K562 (cell line): ENCODE data around the gene PHACTR3.

ENCODE experiments used
- ATF3 ChIP-seq, 2 experiments: fragments of 450-650 bp in 1 of 2; sonication (generic) in 1 of 2; formaldehyde crosslinking in 1 of 2; IDR thresholded peaks in 1 of 2; conservative IDR thresholded peaks in 1 of 2; 2 replicates each; pipeline versions ENCODE4 v1.6.1 to v1.8.1; 2016 to 2023; ENCODE audit warnings: mild to moderate bottlenecking in 2 of 2, moderate library complexity in 2 of 2, inconsistent platforms in 1 of 2, missing genetic modification reagents in 1 of 2
- EZH2 ChIP-seq: IDR thresholded peaks from 2 replicates; pipeline ENCODE4 v1.6.1; 2012; ENCODE audit warnings: low read depth, mild to moderate bottlenecking, inconsistent platforms, low read length, borderline replicate concordance
- HEY1 ChIP-seq: fragments of 250-450 bp; sonication (Bioruptor Pico); IDR thresholded peaks from 2 replicates; pipeline ENCODE4 v1.5.0; 2020; ENCODE audit warnings: mild to moderate bottlenecking, moderate library complexity, borderline replicate concordance
- JUND ChIP-seq, 2 experiments: IDR thresholded peaks; 2 replicates in 1 of 2; 3 replicates in 1 of 2; pipeline ENCODE4 v1.6.1; 2011; ENCODE audit warnings: borderline replicate concordance in 2 of 2, low read depth in 2 of 2, low read length in 2 of 2, improper control_type of control experiment in 1 of 2, missing biosample characterization in 1 of 2, missing genetic modification characterization in 1 of 2, missing genetic modification reagents in 1 of 2
- LEF1 ChIP-seq: fragments of 450-650 bp; IDR thresholded peaks from 2 replicates; pipeline ENCODE4 v1.6.1; 2016; ENCODE audit warnings: mild to moderate bottlenecking
- POLR2AphosphoS5 ChIP-seq: IDR thresholded peaks from 2 replicates; pipeline ENCODE4 v1.6.1; 2011; ENCODE audit warnings: mild to moderate bottlenecking, low read depth, low read length, moderate library complexity; ENCODE audit not compliant: control insufficient read depth, insufficient read depth
- RFX5 ChIP-seq: IDR thresholded peaks from 2 replicates; pipeline ENCODE4 v1.6.1; 2011; ENCODE audit warnings: low read depth, mild to moderate bottlenecking, improper control_type of control experiment, low read length
- TAF1 ChIP-seq: IDR thresholded peaks from 2 replicates; pipeline ENCODE4 v1.6.1; 2011; ENCODE audit warnings: mild to moderate bottlenecking, low read length, moderate library complexity; ENCODE audit not compliant: insufficient read depth, control insufficient read depth, severe bottlenecking; ENCODE audit errors: extremely low read depth
- ZNF740 ChIP-seq, 3 experiments: fragments of 200-800 bp in 1 of 3; sonication (Bioruptor generic) in 1 of 3; sonication (generic) in 1 of 3; formaldehyde crosslinking in 1 of 3; IDR thresholded peaks; 2 replicates each; pipeline versions ENCODE4 v1.6.1 to v1.8.0; 2016 to 2022; ENCODE audit warnings: mild to moderate bottlenecking in 2 of 3, missing compliant biosample characterization in 2 of 3, missing genetic modification characterization in 2 of 3, missing genetic modification reagents in 1 of 3
- TF ChIP-seq, protein P1 (sequence below), 3 experiments: IDR thresholded peaks in 2 of 3; conservative IDR thresholded peaks in 1 of 3; 2 replicates each; pipeline ENCODE4 v1.5.1; 2011 to 2012; ENCODE audit warnings: low read length in 3 of 3, mild to moderate bottlenecking in 3 of 3, control low read depth in 2 of 3, improper control_type of control experiment in 1 of 3, inconsistent platforms in 1 of 3, low read depth in 1 of 3, mixed read lengths in 1 of 3, moderate library complexity in 1 of 3; ENCODE audit not compliant: insufficient read depth in 2 of 3

DNA sequence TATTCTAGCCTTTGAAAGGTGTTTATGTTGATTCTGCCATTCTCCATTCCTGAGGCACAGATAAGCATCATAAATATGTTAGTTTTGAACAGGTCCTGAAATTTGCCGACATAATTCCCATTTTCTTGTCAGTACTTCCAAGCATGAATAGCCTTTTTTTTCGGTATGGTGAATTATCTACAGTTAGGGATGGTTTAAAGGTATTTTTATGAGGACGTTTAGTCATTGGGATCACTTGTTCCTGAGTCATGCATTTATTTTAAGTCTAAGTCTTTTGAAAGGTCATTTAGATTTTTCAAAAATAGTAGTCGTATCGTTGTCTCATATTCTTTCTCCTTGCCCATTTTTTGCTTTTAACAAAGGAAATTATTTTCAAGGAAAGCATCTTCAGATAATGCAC lies 98.7 kb downstream of the PHACTR3 start:
- TF ChIP-seq JUND (IDR thresholded peaks at IDR 0.05; ENCODE audit: borderline replicate concordance, low read depth, low read length) (no peak), JUND (tag; IDR thresholded peaks at IDR 0.05; ENCODE audit: borderline replicate concordance, low read depth, low read length) (no peak), RFX5 (no peak), LEF1 (no peak), TAF1 (no peak), ZNF740 (CRISPR knock-in tag; IDR thresholded peaks at IDR 0.05) (no peak), ZNF740 (tag; IDR thresholded peaks at IDR 0.05) (no peak), ATF3 (IDR thresholded peaks at IDR 0.05) (no peak), ATF3 (CRISPR knock-in tag; conservative IDR thresholded peaks at IDR 0.05) (no peak), HEY1 (CRISPR knock-in tag) (no peak), POLR2AphosphoS5 (no peak), EZH2 (no peak)
- TF ChIP-seq, protein P1, sequence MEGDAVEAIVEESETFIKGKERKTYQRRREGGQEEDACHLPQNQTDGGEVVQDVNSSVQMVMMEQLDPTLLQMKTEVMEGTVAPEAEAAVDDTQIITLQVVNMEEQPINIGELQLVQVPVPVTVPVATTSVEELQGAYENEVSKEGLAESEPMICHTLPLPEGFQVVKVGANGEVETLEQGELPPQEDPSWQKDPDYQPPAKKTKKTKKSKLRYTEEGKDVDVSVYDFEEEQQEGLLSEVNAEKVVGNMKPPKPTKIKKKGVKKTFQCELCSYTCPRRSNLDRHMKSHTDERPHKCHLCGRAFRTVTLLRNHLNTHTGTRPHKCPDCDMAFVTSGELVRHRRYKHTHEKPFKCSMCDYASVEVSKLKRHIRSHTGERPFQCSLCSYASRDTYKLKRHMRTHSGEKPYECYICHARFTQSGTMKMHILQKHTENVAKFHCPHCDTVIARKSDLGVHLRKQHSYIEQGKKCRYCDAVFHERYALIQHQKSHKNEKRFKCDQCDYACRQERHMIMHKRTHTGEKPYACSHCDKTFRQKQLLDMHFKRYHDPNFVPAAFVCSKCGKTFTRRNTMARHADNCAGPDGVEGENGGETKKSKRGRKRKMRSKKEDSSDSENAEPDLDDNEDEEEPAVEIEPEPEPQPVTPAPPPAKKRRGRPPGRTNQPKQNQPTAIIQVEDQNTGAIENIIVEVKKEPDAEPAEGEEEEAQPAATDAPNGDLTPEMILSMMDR (IDR thresholded peaks at IDR 0.05 in 2 of 3, conservative IDR thresholded peaks at IDR 0.05 in 1 of 3; ENCODE audit: insufficient read depth in 2 of 3, low read depth in 1 of 3, low read length in 3 of 3), result no peak
